GF-D8 (cell line): ENCODE results near the gene ZNF154.
A peak's percentile ranks its signal among the peaks of the same experiment; 100 is the strongest.
"Not testable (repeated sequence)": the region's sequence is repeated elsewhere in the genome, so short reads cannot be mapped to it uniquely, and the experiment has no call there.

ENCODE experiments used
- DNase-seq: peaks from one replicate; lab custom pipeline; 2025; lab: John Stamatoyannopoulos, UW

ZNF154 gene

GRCh38 chr19:57708641-57709361, at the start of gene ZNF154:
Gene ZNF154, minus strand, starts transcription at chr19:57709204. Its CDS starts 233 bp downstream, at chr19:57708971.
- no peak for DNase-seq

GRCh38 chr19:57757941-57758340, 48.9 kb upstream of the ZNF154 start:
- DNase-seq = no peak

DNA sequence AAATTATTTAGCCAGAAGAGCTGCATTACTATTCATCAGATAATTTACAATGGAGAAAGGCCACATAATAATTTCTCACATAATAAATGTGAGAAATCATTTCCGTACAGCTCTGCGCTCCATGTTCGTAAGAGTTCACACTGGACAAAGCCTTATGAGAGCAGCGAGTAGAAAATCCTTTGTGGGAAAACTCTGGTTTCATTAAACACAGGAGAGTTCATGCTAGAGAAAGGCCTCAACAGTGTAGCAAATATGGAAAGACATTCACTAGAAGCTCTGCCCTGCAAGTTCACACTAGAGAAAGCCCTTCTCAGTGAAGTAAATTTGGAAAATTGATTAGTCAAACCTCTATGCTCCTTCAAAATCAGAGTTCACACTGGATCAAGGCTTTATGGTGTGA, 46.0 kb upstream of the ZNF154 start:
- DNase-seq = no peak

GRCh38 chr19:57754091-57754673, 45.2 kb upstream of the ZNF154 start:
- DNase-seq = no peak

DNA sequence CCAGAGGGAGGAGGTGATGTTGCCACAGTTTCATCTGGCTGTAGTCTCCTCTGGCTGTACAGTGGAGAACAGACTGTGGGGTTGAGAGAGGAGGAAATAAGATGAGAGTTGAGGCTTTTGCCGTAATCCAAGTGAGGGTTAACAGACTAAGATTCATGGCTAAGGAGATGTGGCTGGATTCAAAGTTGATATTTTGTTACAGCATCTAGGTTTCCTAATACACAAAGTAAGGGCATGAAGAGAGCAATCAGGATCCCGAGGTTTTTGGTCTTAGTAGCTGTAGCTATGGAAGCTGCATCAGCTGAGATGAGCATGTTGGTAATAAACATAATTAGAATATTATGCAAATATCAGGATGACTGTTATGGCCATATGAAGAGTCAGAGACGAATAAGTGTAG, 39.0 kb upstream of the ZNF154 start:
- DNase-seq = no peak

- no peak for DNase-seq
These were observed 38.4 kb upstream of the ZNF154 start for GRCh38 chr19:57747472-57747807.

DNA sequence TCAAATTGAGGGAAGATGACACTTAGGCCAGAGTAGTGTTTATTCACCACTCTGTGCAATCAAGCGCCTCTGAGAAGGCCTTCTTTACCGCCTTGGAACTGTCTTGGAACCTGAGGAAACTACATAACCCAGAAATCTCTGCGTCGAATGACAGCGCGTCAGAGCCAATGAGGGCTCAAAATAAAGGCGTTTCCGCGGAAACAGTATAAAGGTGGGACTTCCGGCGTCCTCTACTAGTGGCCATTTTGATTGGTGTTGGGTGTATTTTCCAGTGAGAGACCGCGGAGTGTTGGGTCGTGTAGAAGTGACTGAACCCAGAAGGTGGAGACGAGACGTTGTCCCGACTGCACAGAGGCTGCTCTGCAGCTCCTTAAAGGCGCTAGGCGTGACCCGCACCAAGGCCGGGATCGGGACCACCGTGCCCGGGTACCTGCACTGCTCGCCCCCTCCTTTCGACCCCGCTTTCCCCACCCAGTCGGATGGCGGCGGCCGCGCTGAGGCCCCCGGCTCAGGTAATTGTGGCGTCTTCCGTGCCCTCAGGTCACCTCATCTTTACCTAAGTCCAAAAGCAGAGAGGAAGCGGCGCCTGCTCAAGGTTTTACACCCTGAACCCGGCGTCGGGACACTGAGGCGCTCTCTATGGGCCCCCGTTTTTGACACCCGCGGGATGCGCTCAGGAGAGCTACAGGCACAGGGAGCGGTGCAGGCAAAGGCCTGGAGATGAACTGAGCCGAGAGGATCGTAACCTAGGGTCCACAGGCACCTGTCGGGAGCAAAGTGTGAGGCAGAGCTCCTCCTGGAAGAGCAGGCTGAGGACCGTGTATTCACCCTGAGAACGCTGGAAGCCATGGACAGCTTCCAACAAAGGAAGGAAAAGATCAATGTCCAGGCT, 37.8 kb upstream of the ZNF154 start, which contains the start of gene ZNF776:
Gene ZNF776, plus strand, starts transcription at position 236 of the 892 bp plus-strand sequence. Its CDS starts 244 bp downstream, at position 480.
- DNase-seq = peak; percentile 68

GRCh38 chr19:57738770-57739169, 29.8 kb upstream of the ZNF154 start:
- DNase-seq = not testable (repeated sequence)

GRCh38 chr19:57738320-57738719, 29.3 kb upstream of the ZNF154 start:
- DNase-seq = not testable (repeated sequence)

- no peak for DNase-seq
These were observed 11.9 kb upstream of the ZNF154 start for GRCh38 chr19:57720878-57721277.

DNA sequence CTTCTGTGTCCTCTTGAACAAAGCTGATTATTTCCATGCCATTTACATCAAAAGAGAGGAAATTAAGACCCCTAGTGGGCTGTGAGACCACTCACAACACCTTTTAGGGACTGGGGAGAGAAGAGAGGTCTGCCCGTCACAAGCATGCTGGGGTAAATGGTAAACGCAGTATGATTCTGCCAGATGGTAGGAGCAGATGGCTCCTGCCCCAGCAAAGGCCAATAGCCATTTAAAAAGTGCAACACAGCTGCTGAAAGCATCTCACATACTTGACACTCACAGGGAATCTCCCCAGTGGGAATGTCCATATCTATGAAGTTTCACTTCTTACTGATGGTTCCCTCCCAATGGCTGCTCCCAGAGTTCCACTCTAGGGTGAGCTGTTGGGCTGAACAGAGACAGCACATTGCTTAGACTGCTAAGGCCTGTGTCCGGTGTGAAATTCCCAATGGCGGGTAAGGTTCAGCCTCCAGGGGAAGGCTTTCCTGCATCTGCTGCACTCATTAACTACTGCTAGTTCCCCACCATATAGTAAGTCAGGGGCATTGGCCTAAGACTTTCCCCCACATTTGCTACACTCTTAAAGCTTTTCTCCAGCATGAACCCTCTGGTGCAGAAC, 11.0 kb upstream of the ZNF154 start:
- no peak for DNase-seq

DNA sequence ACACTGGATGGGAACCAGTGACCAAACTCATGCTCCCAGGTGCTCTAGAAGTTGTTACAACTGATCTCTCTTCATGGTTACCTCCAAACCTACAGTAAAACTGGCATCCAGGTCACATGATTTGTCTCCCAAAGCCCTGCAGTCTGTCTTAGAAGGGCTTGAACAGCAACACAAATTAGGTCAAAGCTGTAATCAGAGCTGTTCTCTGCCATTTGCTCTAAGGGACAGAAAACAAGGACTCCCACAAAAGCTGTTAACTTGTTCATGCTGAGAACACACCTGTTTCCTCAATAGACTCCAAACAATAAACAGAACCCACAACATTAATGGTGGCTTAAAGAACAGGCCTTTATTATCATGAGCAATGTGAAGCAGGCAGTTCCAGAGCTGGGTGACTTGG, 10.4 kb upstream of the ZNF154 start:
- no peak for DNase-seq

GRCh38 chr19:57712222-57712621, 3.2 kb upstream of the ZNF154 start:
- DNase-seq = no peak

DNA sequence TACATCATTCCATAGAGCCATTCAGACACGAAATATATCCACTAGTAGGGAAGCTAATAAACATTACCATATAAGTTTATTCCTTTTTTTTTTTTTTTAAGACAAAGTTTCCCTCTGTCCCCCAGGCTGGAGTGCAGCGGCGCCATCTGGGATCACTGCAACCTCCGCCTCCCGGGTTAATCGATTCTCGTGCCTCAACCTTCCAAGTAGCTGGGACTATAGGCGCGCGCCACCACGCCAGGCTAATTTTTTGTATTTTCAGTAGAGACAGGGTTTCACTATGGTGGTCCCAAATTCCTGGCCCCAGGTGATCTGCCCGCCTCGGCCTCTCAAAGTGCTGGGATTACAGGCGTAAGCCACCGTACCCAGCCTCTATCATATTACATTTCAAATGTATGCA, 612 bp upstream of the ZNF154 start:
- DNase-seq = no peak

- no peak for DNase-seq
These were observed 2.7 kb downstream of the ZNF154 start for GRCh38 chr19:57706346-57706745.

- no peak for DNase-seq
These were observed 7.4 kb downstream of the ZNF154 start for GRCh38 chr19:57701625-57702024.

- DNase-seq = no peak
These were observed 19.3 kb downstream of the ZNF154 start for GRCh38 chr19:57689750-57690149.

GRCh38 chr19:57688011-57688763, 20.8 kb downstream of the ZNF154 start:
- no peak for DNase-seq

GRCh38 chr19:57687363-57688010, 21.5 kb downstream of the ZNF154 start:
- no peak for DNase-seq

GRCh38 chr19:57686727-57687126, 22.3 kb downstream of the ZNF154 start:
- no peak for DNase-seq

- DNase-seq = no peak
These were observed 26.7 kb downstream of the ZNF154 start for GRCh38 chr19:57682226-57682766.
